Parathyroid adenoma (tissue), 2 donors: ENCODE measurements around the gene DDN.

Experiments used
- H2AFZ ChIP-seq: fragments of 300-600 bp; sonication (generic); one replicate; pipeline ENCODE4 v1.7.0; 2017; ENCODE audit warnings: antibody characterized with exemption, mild to moderate bottlenecking
- H3K27ac ChIP-seq: fragments of 300-600 bp; sonication (generic); one replicate; pipeline ENCODE4 v1.7.0; 2017
- H3K27me3 ChIP-seq: fragments of 300-600 bp; sonication (generic); one replicate; pipeline ENCODE4 v1.7.0; 2017; ENCODE audit warnings: low read length; ENCODE audit not compliant: control insufficient read depth, insufficient read depth
- H3K36me3 ChIP-seq: fragments of 300-600 bp; sonication (generic); one replicate; pipeline ENCODE4 v1.7.0; 2017; ENCODE audit warnings: low read length; ENCODE audit not compliant: control insufficient read depth, insufficient read depth
- H3K4me1 ChIP-seq: fragments of 300-600 bp; sonication (generic); one replicate; pipeline ENCODE4 v1.7.0; 2017; ENCODE audit warnings: control low read depth
- H3K4me2 ChIP-seq: fragments of 300-600 bp; sonication (generic); one replicate; pipeline ENCODE4 v1.7.0; 2017; ENCODE audit warnings: low read length
- H3K4me3 ChIP-seq: fragments of 300-600 bp; sonication (generic); one replicate; pipeline ENCODE4 v1.7.0; 2017; ENCODE audit warnings: low read depth, low read length
- H3K79me2 ChIP-seq: fragments of 300-600 bp; sonication (generic); one replicate; pipeline ENCODE4 v1.7.0; 2017; ENCODE audit warnings: control low read depth
- H3K9ac ChIP-seq: fragments of 300-600 bp; sonication (generic); one replicate; pipeline ENCODE4 v1.7.0; 2017; ENCODE audit warnings: mild to moderate bottlenecking
- H3K9me3 ChIP-seq: fragments of 300-600 bp; sonication (generic); one replicate; pipeline ENCODE4 v1.7.0; 2017; ENCODE audit warnings: low read length; ENCODE audit not compliant: control insufficient read depth
- CTCF ChIP-seq: fragments of 300-600 bp; sonication (generic); IDR thresholded peaks from one replicate; pipeline ENCODE4 v1.7.0; 2017; ENCODE audit warnings: antibody characterized with exemption, mild to moderate bottlenecking
- donor health status: primary hyperparathyroidism.

DDN gene

GRCh38 chr12:49021292-49021915, 22.2 kb upstream of the DDN start:
- TF ChIP-seq CTCF = no peak
- H3K4me3 ChIP-seq = no peak overlapping the region
- no peak overlapping the region for H3K4me2 ChIP-seq
- no peak overlapping the region for H2AFZ ChIP-seq
- no peaks in the 10 kb centered on the region for H3K27me3 ChIP-seq
- H3K27ac ChIP-seq = no peak overlapping the region
- peaks cover 17% of the 10 kb centered on the region for H3K79me2 ChIP-seq
- H3K9me3 ChIP-seq = no peaks in the 10 kb centered on the region
- no peaks in the 10 kb centered on the region for H3K36me3 ChIP-seq
- H3K9ac ChIP-seq = no peak overlapping the region
- peaks cover 8% of the 10 kb centered on the region for H3K4me1 ChIP-seq

GRCh38 chr12:49020441-49020840, 21.3 kb upstream of the DDN start:
- H3K79me2 ChIP-seq = peaks cover 21% of the 10 kb centered on the region
- H3K4me3 ChIP-seq = no peak overlapping the region
- no peak overlapping the region for H3K27ac ChIP-seq
- H3K9me3 ChIP-seq = no peaks in the 10 kb centered on the region
- H3K36me3 ChIP-seq = no peaks in the 10 kb centered on the region
- no peak for TF ChIP-seq CTCF
- H2AFZ ChIP-seq = no peak overlapping the region
- no peak overlapping the region for H3K9ac ChIP-seq
- no peak overlapping the region for H3K4me2 ChIP-seq
- H3K4me1 ChIP-seq = peaks cover 8% of the 10 kb centered on the region
- no peaks in the 10 kb centered on the region for H3K27me3 ChIP-seq

GRCh38 chr12:49019443-49020324, 20.5 kb upstream of the DDN start:
- Histone ChIP-seq H3K36me3 (no peaks in the 10 kb centered on the region), H3K9me3 (no peaks in the 10 kb centered on the region), H3K9ac (no peak overlapping the region), H3K27me3 (no peaks in the 10 kb centered on the region), H3K27ac (peak overlapping the region; percentile 80), H3K4me2 (peak overlapping the region; percentile 76), H3K79me2 (peaks cover 25% of the 10 kb centered on the region), H3K4me3 (no peak overlapping the region), H2AFZ (no peak overlapping the region), H3K4me1 (peaks cover 8% of the 10 kb centered on the region)
- TF ChIP-seq CTCF = no peak

- peak overlapping the region; percentile 80 for H3K27ac ChIP-seq
- H3K9ac ChIP-seq = no peak overlapping the region
- H3K9me3 ChIP-seq = no peaks in the 10 kb centered on the region
- no peaks in the 10 kb centered on the region for H3K27me3 ChIP-seq
- peak overlapping the region; percentile 91 for H2AFZ ChIP-seq
- no peaks in the 10 kb centered on the region for H3K36me3 ChIP-seq
- no peak for TF ChIP-seq CTCF
- H3K4me2 ChIP-seq = peak overlapping the region; percentile 76
- H3K4me1 ChIP-seq = peaks cover 8% of the 10 kb centered on the region
- peaks cover 30% of the 10 kb centered on the region for H3K79me2 ChIP-seq
- H3K4me3 ChIP-seq = peak overlapping the region; percentile 88
Measured at GRCh38 chr12:49019120-49019430, 19.9 kb upstream of the DDN start.
